ENCODE data around the gene OR9Q2. TPM values are rescaled to one million over a fixed set of nuclear protein-coding genes. Genes with fewer than 3 reads are reported as not detected.

The OR9Q2 gene
- total RNA-seq, 4 donors from 2014 or later = not detected

- TF ChIP-seq, protein P1, sequence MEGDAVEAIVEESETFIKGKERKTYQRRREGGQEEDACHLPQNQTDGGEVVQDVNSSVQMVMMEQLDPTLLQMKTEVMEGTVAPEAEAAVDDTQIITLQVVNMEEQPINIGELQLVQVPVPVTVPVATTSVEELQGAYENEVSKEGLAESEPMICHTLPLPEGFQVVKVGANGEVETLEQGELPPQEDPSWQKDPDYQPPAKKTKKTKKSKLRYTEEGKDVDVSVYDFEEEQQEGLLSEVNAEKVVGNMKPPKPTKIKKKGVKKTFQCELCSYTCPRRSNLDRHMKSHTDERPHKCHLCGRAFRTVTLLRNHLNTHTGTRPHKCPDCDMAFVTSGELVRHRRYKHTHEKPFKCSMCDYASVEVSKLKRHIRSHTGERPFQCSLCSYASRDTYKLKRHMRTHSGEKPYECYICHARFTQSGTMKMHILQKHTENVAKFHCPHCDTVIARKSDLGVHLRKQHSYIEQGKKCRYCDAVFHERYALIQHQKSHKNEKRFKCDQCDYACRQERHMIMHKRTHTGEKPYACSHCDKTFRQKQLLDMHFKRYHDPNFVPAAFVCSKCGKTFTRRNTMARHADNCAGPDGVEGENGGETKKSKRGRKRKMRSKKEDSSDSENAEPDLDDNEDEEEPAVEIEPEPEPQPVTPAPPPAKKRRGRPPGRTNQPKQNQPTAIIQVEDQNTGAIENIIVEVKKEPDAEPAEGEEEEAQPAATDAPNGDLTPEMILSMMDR (IDR thresholded peaks at IDR 0.05) = no peak
- TF ChIP-seq POLR2A (IDR thresholded peaks at IDR 0.05) = no peak
- no peaks in the 10 kb centered on the region for H3K9me3 ChIP-seq
- no peaks in the 10 kb centered on the region for H3K36me3 ChIP-seq
- DNase-seq = no peak
- no peaks in the 10 kb centered on the region for H3K27me3 ChIP-seq
- intact Hi-C loops (cut with DNase I; ENCODE audit: low total_unique reads) = no loop called here
- no peak overlapping the region for H3K4me3 ChIP-seq
- no peaks in the 10 kb centered on the region for H3K4me1 ChIP-seq
- H3K27ac ChIP-seq = no peak overlapping the region
Measured at GRCh38 chr11:58216476-58216875, 27.6 kb downstream of the OR9Q2 start.

GRCh38 chr11:58222721-58223120 lies 33.9 kb downstream of the OR9Q2 start:
- Histone ChIP-seq H3K9me3 (no peaks in the 10 kb centered on the region), H3K4me1 (no peaks in the 10 kb centered on the region), H3K36me3 (no peaks in the 10 kb centered on the region), H3K27ac (no peak overlapping the region), H3K4me3 (no peak overlapping the region), H3K27me3 (no peaks in the 10 kb centered on the region)
- no peak for TF ChIP-seq POLR2A (IDR thresholded peaks at IDR 0.05)
- TF ChIP-seq, protein P1 (IDR thresholded peaks at IDR 0.05) = no peak
- intact Hi-C loops (cut with DNase I; ENCODE audit: low total_unique reads) = no loop called here
- DNase-seq = no peak

DNA sequence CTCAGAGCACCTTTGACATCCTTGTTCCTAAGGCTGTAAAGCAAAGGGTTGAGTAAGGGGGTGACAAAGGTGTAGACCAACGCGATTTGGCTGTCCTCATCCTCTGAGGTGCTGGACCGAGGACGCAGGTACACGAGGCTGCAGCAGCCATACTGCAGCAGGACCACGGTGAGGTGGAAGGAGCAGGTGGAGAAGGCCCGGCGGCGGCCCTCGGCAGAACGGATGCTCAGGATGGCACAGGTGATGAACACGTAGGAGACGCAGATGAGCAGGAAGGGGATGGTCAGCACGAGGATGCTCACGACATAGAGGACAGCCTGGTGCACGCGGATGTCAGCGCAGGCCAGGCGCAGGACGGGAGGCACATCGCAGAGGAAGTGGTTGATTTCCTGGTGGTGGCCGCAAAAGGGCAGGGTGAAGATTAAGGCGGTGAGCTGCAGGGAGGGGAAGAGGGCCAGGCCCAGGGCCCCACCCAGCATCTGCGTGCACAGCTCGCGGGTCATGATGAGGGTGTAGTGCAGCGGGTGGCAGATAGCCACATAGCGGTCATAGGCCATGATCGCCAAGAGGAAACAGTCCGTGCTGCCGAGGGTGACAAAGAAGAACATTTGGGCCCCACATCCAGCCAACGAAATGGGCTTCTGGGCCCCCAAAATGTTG lies 39.2 kb downstream of the OR9Q2 start:
- Histone ChIP-seq H3K9me3 (no peaks in the 10 kb centered on the region), H3K4me1 (no peaks in the 10 kb centered on the region), H3K36me3 (no peaks in the 10 kb centered on the region), H3K27me3 (no peaks in the 10 kb centered on the region), H3K4me3 (no peak overlapping the region), H3K27ac (no peak overlapping the region)
- intact Hi-C loops (cut with DNase I; ENCODE audit: low total_unique reads) = no loop called here
- TF ChIP-seq POLR2A (IDR thresholded peaks at IDR 0.05) = no peak
- TF ChIP-seq, protein P1 (IDR thresholded peaks at IDR 0.05) = no peak
- DNase-seq = no peak

Other genes with a start within 250 kb of the OR9Q2 start
- not detected for gene OR9Q1, start 165.2 kb upstream of the OR9Q2 start, total RNA-seq
- gene OR6Q1, start 158.1 kb upstream of the OR9Q2 start, total RNA-seq = not detected
- not detected for gene OR9I1, start 63.5 kb upstream of the OR9Q2 start, total RNA-seq
- not detected for gene OR1S2, start 15.1 kb downstream of the OR9Q2 start, total RNA-seq
- not detected for gene OR1S1, start 23.6 kb downstream of the OR9Q2 start, total RNA-seq
- not detected for gene OR10Q1, start 39.8 kb downstream of the OR9Q2 start, total RNA-seq
- gene OR10W1, start 79.2 kb downstream of the OR9Q2 start, total RNA-seq = not detected
- not detected for gene OR5B17, start 170.0 kb downstream of the OR9Q2 start, total RNA-seq
- not detected for gene OR5B3, start 217.8 kb downstream of the OR9Q2 start, total RNA-seq
- gene OR5B2, start 239.1 kb downstream of the OR9Q2 start, total RNA-seq = not detected

All from uterus (tissue), 4 donors.